HCT116 (cell line): ENCODE data around the gene RCAN2. TPM values are rescaled to one million over a fixed set of nuclear protein-coding genes. Genes with fewer than 3 reads are reported as not detected.

Source experiments
- ATAC-seq: fragments of 200-7000 bp; cut with Tn5 transposase; 2 replicates; pipeline ENCODE4 v1.9.1; 2020; ENCODE audit warnings: mild to moderate bottlenecking, moderate library complexity
- BruUV-seq: library from RNA; stranded (reverse); fragments of 400-500 nt; replicated peaks from 2 replicates; lab custom pipeline; 2021; lab: Mats Ljungman, UMichigan
- CTCF ChIA-PET: fragments of 300-600 bp; sonication (Branson Sonifier 250); formaldehyde crosslinking; loops from one replicate; lab custom pipeline; 2021; ENCODE audit warnings: antibody characterized with exemption; lab: Charles Lee
- POLR2A ChIA-PET: fragments of 300-600, 350-600 bp; sonication (Branson Sonifier 250); formaldehyde crosslinking; loops from one replicate; lab custom pipeline; 2021; ENCODE audit warnings: antibody characterized with exemption; lab: Charles Lee
- RAD21 ChIA-PET, 2 experiments: fragments of 300-600 bp; sonication (Branson Sonifier 250); formaldehyde crosslinking; loops; one replicate each; lab custom pipeline; 2023; ENCODE audit warnings: low total read pairs in 2 of 2; ENCODE audit not compliant: uncharacterized antibody in 2 of 2, unreplicated experiment in 2 of 2, low non-redundant PET in 1 of 2; lab: Charles Lee
- DNase-seq: peaks from one replicate; pipeline ENCODE4 v3.0.0-alpha.2; 2010; ENCODE audit warnings: low read depth, low spot score
- H2AFZ ChIP-seq: fragments of 200-600 bp; shearing (Covaris generic), sonication (generic); 2 replicates; pipeline ENCODE4 v1.6.1; 2017; ENCODE audit warnings: low read depth, mixed run types, mixed read lengths, antibody characterized with exemption, low read length; ENCODE audit not compliant: poor library complexity, severe bottlenecking
- H3K27ac ChIP-seq: 2 replicates; pipeline ENCODE4 v1.5.1; 2012; ENCODE audit warnings: low read depth, low read length
- H3K27me3 ChIP-seq: fragments of 200-600 bp; sonication (generic); 2 replicates; pipeline ENCODE4 v1.6.1; 2016; ENCODE audit warnings: mixed run types, low read length, mixed read lengths; ENCODE audit not compliant: insufficient read depth
- H3K36me3 ChIP-seq, 2 experiments: fragments of 200-500 bp in 1 of 2; fragments of 200-600 bp in 1 of 2; sonication (Bioruptor generic) in 1 of 2; sonication (generic) in 1 of 2; 2 replicates each; pipeline versions ENCODE4 v1.5.1 to v1.6.1; 2014 to 2016; ENCODE audit warnings: low read length in 2 of 2, inconsistent platforms in 1 of 2, mixed read lengths in 1 of 2, mixed run types in 1 of 2; ENCODE audit not compliant: insufficient read depth in 2 of 2, control insufficient read depth in 1 of 2
- H3K4me1 ChIP-seq, 2 experiments: fragments of 200-600 bp in 1 of 2; sonication (generic) in 1 of 2; 2 replicates each; pipeline versions ENCODE4 v1.5.1 to v1.6.1; 2012 to 2017; ENCODE audit warnings: low read length in 2 of 2, inconsistent platforms in 1 of 2, mild to moderate bottlenecking in 1 of 2, mixed read lengths in 1 of 2, mixed run types in 1 of 2, moderate library complexity in 1 of 2; ENCODE audit not compliant: insufficient read depth in 2 of 2, control insufficient read depth in 1 of 2
- H3K4me2 ChIP-seq: fragments of 200-600 bp; sonication (generic); 2 replicates; pipeline ENCODE4 v1.6.1; 2017; ENCODE audit warnings: mixed run types, low read length, mixed read lengths
- H3K4me3 ChIP-seq, 2 experiments: fragments of 200-600 bp in 1 of 2; sonication (generic) in 1 of 2; replicated peaks in 1 of 2; 2 replicates each; pipeline ENCODE4 v1.5.1; 2011 to 2016; ENCODE audit warnings: low read length in 2 of 2, control low read depth in 1 of 2, low read depth in 1 of 2, mild to moderate bottlenecking in 1 of 2, mixed read lengths in 1 of 2, mixed run types in 1 of 2
- H3K79me2 ChIP-seq: fragments of 200-600 bp; sonication (generic); 2 replicates; pipeline ENCODE4 v1.6.1; 2017; ENCODE audit warnings: mild to moderate bottlenecking, mixed run types, low read length, moderate library complexity, mixed read lengths; ENCODE audit not compliant: insufficient read depth
- H3K9ac ChIP-seq: fragments of 200-600 bp; sonication (generic); 2 replicates; pipeline ENCODE4 v1.6.1; 2016; ENCODE audit warnings: low read length, mixed read lengths
- H3K9me2 ChIP-seq: fragments of 200-600 bp; sonication (generic), shearing (Covaris generic); 2 replicates; pipeline ENCODE4 v1.6.1; 2017; ENCODE audit warnings: mixed run types, mild to moderate bottlenecking, moderate library complexity; ENCODE audit not compliant: insufficient read depth
- H3K9me3 ChIP-seq, 2 experiments: fragments of 200-500 bp in 1 of 2; fragments of 200-600 bp in 1 of 2; sonication (Bioruptor generic) in 1 of 2; sonication (generic) in 1 of 2; 2 replicates each; pipeline ENCODE4 v1.6.1; 2014 to 2017; ENCODE audit warnings: low read length in 2 of 2, mixed read lengths in 2 of 2, inconsistent platforms in 1 of 2, low read depth in 1 of 2, mild to moderate bottlenecking in 1 of 2, mixed run types in 1 of 2, moderate library complexity in 1 of 2; ENCODE audit not compliant: control insufficient read depth in 1 of 2, insufficient read depth in 1 of 2
- H4K20me1 ChIP-seq: fragments of 200-600 bp; sonication (generic), shearing (Covaris generic); 2 replicates; pipeline ENCODE4 v1.6.1; 2017; ENCODE audit warnings: mixed run types, mild to moderate bottlenecking, moderate library complexity; ENCODE audit not compliant: insufficient read depth
- FOSL1 ChIP-seq: IDR thresholded peaks from 2 replicates; pipeline ENCODE4 v1.6.1; 2012; ENCODE audit warnings: low read depth
- RAD21 ChIP-seq: IDR thresholded peaks from 2 replicates; pipeline ENCODE4 v1.6.1; 2012; ENCODE audit warnings: low read depth, mild to moderate bottlenecking
- SIN3A ChIP-seq: IDR thresholded peaks from 2 replicates; pipeline ENCODE4 v1.6.1; 2012; ENCODE audit warnings: low read depth
- SRF ChIP-seq: IDR thresholded peaks from 2 replicates; pipeline ENCODE4 v1.6.1; 2012; ENCODE audit warnings: low read depth
- ZBTB33 ChIP-seq: IDR thresholded peaks from 2 replicates; pipeline ENCODE4 v1.6.1; 2011; ENCODE audit warnings: mild to moderate bottlenecking, low read length, moderate library complexity; ENCODE audit not compliant: insufficient replicate concordance; ENCODE audit errors: extremely low read depth
- intact Hi-C: fragments of 100-400 bp; cut with micrococcal nuclease; formaldehyde crosslinking; loops from 2 replicates; pipeline ENCODE4 v1.10.0; 2022
- total RNA-seq: library from RNA; stranded (reverse); gene quantifications from one replicate; pipeline ENCODE4 v1.2.1, GENCODE V29; 2021; ENCODE audit not compliant: unreplicated experiment

Gene RCAN2
- total RNA-seq, 1 experiment from 2014 or later, result 0.57 TPM

- no peak for TF ChIP-seq RAD21
- TF ChIP-seq FOSL1, result no peak
- TF ChIP-seq ZBTB33, result no peak
- no peak for TF ChIP-seq SIN3A
Measured at GRCh38 chr6:46507426-46507825, 16.2 kb upstream of the RCAN2 start (continued).

GRCh38 chr6:46505693-46506512, 14.7 kb upstream of the RCAN2 start:
- TF ChIP-seq SRF, result no peak
- no peak for TF ChIP-seq FOSL1
- H4K20me1 ChIP-seq, result no peaks in the 10 kb centered on the region
- intact Hi-C loops, result no loop called here
- no peak overlapping the region for H3K4me3 ChIP-seq
- no peaks in the 10 kb centered on the region for H3K36me3 ChIP-seq
- CTCF ChIA-PET, result no interaction called here
- H3K27me3 ChIP-seq, result no peaks in the 10 kb centered on the region
- no peaks in the 10 kb centered on the region for H3K9me2 ChIP-seq
- no peaks in the 10 kb centered on the region for H3K79me2 ChIP-seq
- H3K27ac ChIP-seq, result no peak overlapping the region
- ATAC-seq (no peak), DNase-seq (no peak)
- RAD21 ChIA-PET, result no interaction called here
- POLR2A ChIA-PET, result no interaction called here
- H3K9me3 ChIP-seq, result no peaks in the 10 kb centered on the region
- no TSS peak for BruUV-seq
- H3K4me1 ChIP-seq, result no peaks in the 10 kb centered on the region
- H3K4me2 ChIP-seq, result no peak overlapping the region
- no peak overlapping the region for H2AFZ ChIP-seq
- no peak overlapping the region for H3K9ac ChIP-seq
